T-helper 1 cell treated with Interleukin-12 subunit alpha and Interleukin-12 subunit beta and Interleukin-4 antibody, amounts not matched to agents 30 ng/mL and 1 ng/mL, for 36 hours (primary cell): Measurements from ENCODE around the gene CRK. TPM values are rescaled to one million over a fixed set of nuclear protein-coding genes. Genes with fewer than 3 reads are reported as not detected.
"Not testable (repeated sequence)": the region's sequence is repeated elsewhere in the genome, so short reads cannot be mapped to it uniquely, and the experiment has no call there.

Experiments
- intact Hi-C: fragments of 100-400 bp; cut with micrococcal nuclease; formaldehyde crosslinking; loops from one replicate; pipeline ENCODE4 v1.15.1; 2024
- total RNA-seq: library from RNA; stranded (reverse); gene quantifications from 2 replicates; pipeline ENCODE4 v1.2.3, GENCODE V29; 2022

Gene CRK
- total RNA-seq, 1 donor from 2014 or later: 20.7 TPM

GRCh38 chr17:1431631-1432104 is 24.4 kb downstream of the CRK start:
- intact Hi-C loops: no loop called here

- intact Hi-C loops: no loop called here
Observed at GRCh38 chr17:1423456-1424135, 32.4 kb downstream of the CRK start.

- intact Hi-C loops: no loop called here
Observed at GRCh38 chr17:1422885-1423284, 33.1 kb downstream of the CRK start.

GRCh38 chr17:1421470-1421869 is 34.6 kb downstream of the CRK start:
- intact Hi-C loops: no loop called here

- intact Hi-C loops: no loop called here
Observed at GRCh38 chr17:1420981-1421380, 35.1 kb downstream of the CRK start.

GRCh38 chr17:1420163-1420562 is 35.9 kb downstream of the CRK start:
- intact Hi-C loops: no loop called here

- intact Hi-C loops: not testable (repeated sequence)
Observed at GRCh38 chr17:1418476-1418875, 37.6 kb downstream of the CRK start.

- intact Hi-C loops: no loop called here
Observed at GRCh38 chr17:1416414-1416813, 39.6 kb downstream of the CRK start.

- intact Hi-C loops: no loop called here
Observed at GRCh38 chr17:1414634-1415033, 41.4 kb downstream of the CRK start.

GRCh38 chr17:1414001-1414574 is 41.9 kb downstream of the CRK start:
- intact Hi-C loops: no loop called here

- intact Hi-C loops: no loop called here
Observed at GRCh38 chr17:1413281-1413791, 42.7 kb downstream of the CRK start.

GRCh38 chr17:1412185-1413110 is 43.6 kb downstream of the CRK start:
- intact Hi-C loops: no loop called here

GRCh38 chr17:1402262-1402586 is 53.8 kb downstream of the CRK start:
- intact Hi-C loops: no loop called here

- intact Hi-C loops: loop anchor here (1.0 to 2.0 kb wide), 5 partner anchors 23 to 116 kb away; partner anchors contain the start of genes CRK and INPP5K
Observed at GRCh38 chr17:1399679-1400512, 56.1 kb downstream of the CRK start, which contains the start of gene YWHAE. Gene YWHAE, minus strand, starts transcription at chr17:1400222. Its CDS starts 112 bp downstream, at chr17:1400110.

GRCh38 chr17:1398931-1399678 is 56.9 kb downstream of the CRK start:
- intact Hi-C loops: loop anchor here (1.0 to 2.0 kb wide), 2 partner anchors 22 to 89 kb away; no protein-coding TSS in a partner anchor

GRCh38 chr17:1398028-1398427 is 58.0 kb downstream of the CRK start:
- intact Hi-C loops: loop anchor here (2.0 kb wide), 1 partner anchor 21 kb away; no protein-coding TSS in a partner anchor

- intact Hi-C loops: not testable (repeated sequence)
Observed at GRCh38 chr17:1395876-1396665, 60.0 kb downstream of the CRK start.

- intact Hi-C loops: loop anchor here (2.0 kb wide), 1 partner anchor 15 kb away; no protein-coding TSS in a partner anchor
Observed at GRCh38 chr17:1391577-1391976, 64.5 kb downstream of the CRK start.
